Fibroblast of skin of left biceps (primary cell): ENCODE results near the gene RILP.

Experiments used
- DNase-seq, 2 experiments: peaks; one replicate each; pipeline ENCODE4 v3.0.0-alpha.2; 2013; ENCODE audit warnings: low read depth in 2 of 2

Gene RILP

DNA sequence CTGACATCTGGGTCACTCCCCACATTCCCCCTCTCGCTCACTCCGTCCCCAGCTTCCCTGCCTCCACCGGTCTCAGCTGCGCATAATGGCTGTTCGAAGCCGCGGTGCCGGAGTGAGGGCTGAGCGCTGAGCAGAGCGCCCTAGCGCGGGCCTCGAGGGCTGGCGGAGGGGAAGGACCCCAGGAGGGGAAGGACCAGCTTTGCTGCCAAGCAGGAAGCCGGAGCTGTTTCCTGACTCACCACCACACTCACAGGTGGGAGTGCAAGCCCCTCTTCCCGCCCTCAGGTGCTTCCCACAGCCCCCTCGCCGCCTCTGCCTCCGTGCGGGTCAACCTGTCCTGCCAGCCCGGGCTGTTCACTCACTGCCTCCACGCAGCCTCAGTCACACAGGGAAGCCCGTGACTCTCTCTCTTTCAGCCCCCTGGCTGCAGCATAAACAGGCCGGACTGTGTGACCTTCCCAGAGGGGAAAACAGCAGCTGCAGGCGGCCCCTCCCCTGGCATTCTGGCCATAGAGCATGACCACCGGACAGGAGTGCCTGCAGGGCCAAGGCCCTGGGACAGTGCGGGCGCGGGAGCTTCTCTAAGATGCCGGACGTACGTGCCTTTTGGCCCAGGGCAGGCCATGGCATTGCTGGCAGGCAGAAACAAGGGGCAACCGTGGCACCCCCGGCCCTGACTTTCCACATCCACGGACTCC is 44.7 kb downstream of the RILP start:
- DNase-seq, result no peak

DNA sequence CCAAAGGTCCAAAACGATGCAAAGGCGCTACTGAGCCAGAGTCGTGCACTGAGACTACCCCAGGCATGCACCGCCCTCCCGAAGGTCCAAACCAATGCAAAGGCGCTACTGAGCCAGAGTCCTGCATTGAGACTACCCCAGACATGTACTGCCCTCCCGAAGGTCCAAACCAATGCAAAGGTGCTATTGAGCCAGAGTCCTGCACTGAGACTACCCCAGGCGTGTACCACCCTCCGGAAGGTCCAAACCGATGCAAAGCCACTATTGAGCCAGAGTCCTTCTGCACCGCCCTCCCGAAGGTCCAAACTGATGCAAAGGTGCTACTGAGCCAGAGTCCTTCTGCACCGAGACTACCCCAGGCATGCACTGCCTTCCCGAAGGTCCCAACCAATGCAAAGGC is 48.1 kb downstream of the RILP start:
- no peak for DNase-seq

DNA sequence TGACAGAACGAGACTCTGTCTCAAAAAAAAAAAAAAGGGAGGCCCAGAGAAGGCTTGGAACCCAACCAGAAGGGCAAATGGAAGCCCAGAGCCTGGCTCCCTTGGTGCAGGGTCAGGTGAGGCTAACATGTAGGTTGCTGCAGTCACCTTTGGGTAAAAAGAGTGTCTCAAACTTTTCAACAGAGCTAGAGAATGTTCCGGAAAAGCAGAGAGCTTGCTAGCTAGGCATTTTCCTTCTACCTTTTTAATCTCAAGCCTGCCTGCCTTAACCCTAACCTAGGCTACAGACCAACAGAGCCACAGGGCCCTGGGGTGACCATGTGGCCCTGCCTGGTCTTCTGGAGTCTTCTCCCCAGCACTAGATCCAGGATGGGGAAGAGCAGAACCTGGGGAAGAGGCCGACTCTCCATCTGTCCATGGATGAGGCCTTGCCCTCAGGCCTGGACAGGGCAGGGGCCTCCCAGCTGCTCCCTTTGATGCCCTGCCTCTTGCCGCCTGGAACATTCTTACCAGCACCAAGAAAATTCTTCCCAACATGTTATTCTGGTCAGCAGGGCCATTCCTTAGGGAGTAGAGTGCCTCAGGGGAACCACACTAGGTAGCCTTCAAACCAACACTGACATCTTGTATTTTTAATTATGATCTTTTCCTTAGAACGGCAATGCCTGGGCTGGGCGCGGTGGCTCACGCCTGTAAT is 51.1 kb downstream of the RILP start:
- no peak for DNase-seq

DNA sequence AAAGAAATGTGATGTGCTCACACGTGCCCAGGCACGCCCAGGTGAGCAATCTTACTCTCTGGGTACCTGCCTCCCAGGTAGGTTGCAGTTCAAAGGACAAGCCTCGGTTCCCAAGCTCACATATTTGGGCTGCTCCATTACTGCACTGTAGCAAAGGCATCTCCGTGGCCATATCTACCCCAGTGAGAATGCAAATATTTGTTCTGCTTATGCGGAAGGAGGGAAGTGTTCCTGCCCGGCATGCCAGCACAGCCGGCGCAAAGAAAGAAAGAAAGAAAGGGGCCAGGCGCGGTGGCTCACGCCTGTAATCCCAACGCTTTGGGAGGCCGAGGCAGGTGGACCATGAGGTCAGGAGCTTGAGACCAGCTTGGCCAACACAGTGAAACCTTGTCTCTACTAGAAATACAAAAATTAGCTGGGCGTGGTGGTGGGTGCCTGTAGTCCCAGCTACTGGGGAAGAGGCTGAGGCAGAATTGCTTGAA is 51.8 kb downstream of the RILP start:
- no peak for DNase-seq
